Panc1 (cell line): ENCODE results near the gene ATP5ME. TPM values are rescaled to one million over a fixed set of nuclear protein-coding genes. Genes with fewer than 3 reads are reported as not detected.

Experiments used
- ATAC-seq: fragments of 200-7000 bp; cut with Tn5 transposase; 2 replicates; pipeline ENCODE4 v1.9.1; 2020; ENCODE audit warnings: mild to moderate bottlenecking, moderate library complexity
- BruUV-seq: library from RNA; stranded (reverse); fragments of 400-500 nt; replicated peaks from 2 replicates; lab custom pipeline; 2021; lab: Mats Ljungman, UMichigan
- CTCF ChIA-PET: fragments of 300-600 bp; sonication (Branson Sonifier 250); formaldehyde crosslinking; loops from one replicate; lab custom pipeline; 2022; ENCODE audit warnings: antibody characterized with exemption; lab: Charles Lee
- POLR2A ChIA-PET: fragments of 300-600 bp; sonication (Branson Sonifier 250); formaldehyde crosslinking; loops from one replicate; lab custom pipeline; 2022; ENCODE audit warnings: antibody characterized with exemption; lab: Charles Lee
- DNase-seq: peaks from one replicate; pipeline ENCODE4 v3.0.0-alpha.2; 2010; ENCODE audit warnings: low read depth, low spot score
- H3K27ac ChIP-seq: 2 replicates; pipeline ENCODE4 v1.5.1; 2011; ENCODE audit warnings: mild to moderate bottlenecking, low read length, inconsistent platforms
- H3K27me3 ChIP-seq: fragments of 200-500 bp; sonication (Bioruptor generic); 2 replicates; pipeline ENCODE4 v1.6.0; 2014; ENCODE audit warnings: low read length, inconsistent platforms; ENCODE audit not compliant: control insufficient read depth, insufficient read depth
- H3K36me3 ChIP-seq: fragments of 200-500 bp; sonication (Bioruptor generic); 2 replicates; pipeline ENCODE4 v1.5.1; 2014; ENCODE audit warnings: inconsistent platforms, mild to moderate bottlenecking, low read length, moderate library complexity; ENCODE audit not compliant: control insufficient read depth, insufficient read depth
- H3K4me1 ChIP-seq: 2 replicates; pipeline ENCODE4 v1.5.1; 2011; ENCODE audit warnings: inconsistent platforms, mild to moderate bottlenecking, low read length, moderate library complexity; ENCODE audit not compliant: control insufficient read depth, insufficient read depth
- H3K4me3 ChIP-seq, 2 experiments: 2 replicates each; pipeline ENCODE4 v1.5.1; 2011 to 2012; ENCODE audit warnings: low read depth in 2 of 2, low read length in 2 of 2, mild to moderate bottlenecking in 2 of 2, inconsistent platforms in 1 of 2, moderate library complexity in 1 of 2
- H3K9me3 ChIP-seq: fragments of 200-500 bp; sonication (Bioruptor generic); 2 replicates; pipeline ENCODE4 v1.5.1; 2014; ENCODE audit warnings: low read depth, mild to moderate bottlenecking, inconsistent platforms, low read length, moderate library complexity; ENCODE audit not compliant: control insufficient read depth, insufficient read depth
- POLR2AphosphoS5 ChIP-seq: IDR thresholded peaks from 2 replicates; pipeline ENCODE4 v1.6.1; 2012; ENCODE audit warnings: mild to moderate bottlenecking, low read depth, low read length, moderate library complexity
- SIN3A ChIP-seq: IDR thresholded peaks from 2 replicates; pipeline ENCODE4 v1.6.1; 2012; ENCODE audit warnings: low read depth, mild to moderate bottlenecking, low read length, moderate library complexity, borderline replicate concordance; ENCODE audit not compliant: insufficient read depth
- TCF7L2 ChIP-seq: IDR thresholded peaks from 2 replicates; pipeline ENCODE4 v1.6.1; 2011; ENCODE audit warnings: mild to moderate bottlenecking, low read depth, low read length, inconsistent platforms
- in situ Hi-C: cut with HindIII; loops from 2 replicates; pipeline ENCODE4 v1.10.0; 2016; ENCODE audit warnings: low sequenced_read_pairs, low pct_unique_long_range_greater_than_20kb
- intact Hi-C: fragments of 100-400 bp; cut with micrococcal nuclease; formaldehyde crosslinking; loops from one replicate; pipeline ENCODE4 v1.10.0; 2022; ENCODE audit not compliant: unreplicated experiment
- total RNA-seq: library from RNA; stranded (reverse); gene quantifications from one replicate; pipeline ENCODE4 v1.2.1, GENCODE V29; 2021; ENCODE audit not compliant: unreplicated experiment
- TF ChIP-seq, protein P1 (sequence below): fragments of 450-650 bp; IDR thresholded peaks from 2 replicates; pipeline ENCODE4 v1.5.1; 2017; ENCODE audit warnings: mild to moderate bottlenecking
- TF ChIP-seq, protein P2 (sequence below), 2 experiments: IDR thresholded peaks; 2 replicates each; pipeline ENCODE4 v1.6.1; 2011 to 2012; ENCODE audit warnings: low read depth in 2 of 2, control low read depth in 1 of 2, low read length in 1 of 2, mild to moderate bottlenecking in 1 of 2, moderate library complexity in 1 of 2; ENCODE audit not compliant: insufficient read depth in 1 of 2

ATP5ME gene
- total RNA-seq, 1 experiment from 2014 or later: 257 TPM

DNA sequence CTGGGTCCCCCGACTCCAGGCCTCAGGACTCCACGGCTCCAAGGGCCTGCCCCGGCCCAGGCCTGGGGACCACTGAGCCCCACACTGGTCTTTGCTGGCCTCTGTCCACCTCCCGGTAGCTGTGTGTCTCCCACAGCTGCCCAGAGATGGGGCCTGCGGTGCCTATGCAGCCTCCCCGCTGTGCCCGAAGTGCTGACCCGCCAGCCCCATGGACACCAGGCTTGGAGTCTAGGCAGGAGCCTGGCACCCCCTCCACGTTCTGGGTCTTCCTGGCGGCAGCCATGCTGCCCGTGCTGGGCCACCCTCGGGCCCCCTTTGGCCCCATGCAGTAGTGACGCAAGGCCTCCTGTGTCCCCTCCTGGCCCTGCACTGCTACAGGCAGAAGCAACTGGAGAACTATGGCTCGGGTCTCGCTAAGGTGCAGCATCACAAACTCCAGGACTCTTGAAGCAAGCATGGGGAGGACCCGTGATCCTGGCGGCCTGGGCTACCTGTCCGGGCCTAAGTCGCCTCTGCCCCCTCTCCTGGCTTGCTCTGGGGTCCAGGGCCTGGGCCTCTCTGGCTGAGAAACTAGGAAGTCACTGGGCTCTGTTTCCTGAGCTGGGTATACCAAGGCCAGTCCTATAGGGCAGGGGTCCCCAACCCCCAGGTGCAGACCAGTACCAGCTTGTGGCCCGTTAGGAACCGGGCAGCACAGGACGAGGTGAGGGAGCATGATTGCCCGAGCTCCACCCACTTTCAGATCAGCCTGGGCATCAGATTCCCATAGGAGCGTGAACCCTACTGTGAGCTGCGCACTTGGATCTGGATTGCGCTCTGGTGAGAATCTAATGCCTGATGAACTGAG is 1.2 kb upstream of the ATP5ME start:
- TF ChIP-seq SIN3A (no peak), POLR2AphosphoS5 (no peak), TCF7L2 (no peak)
- TF ChIP-seq, protein P1, sequence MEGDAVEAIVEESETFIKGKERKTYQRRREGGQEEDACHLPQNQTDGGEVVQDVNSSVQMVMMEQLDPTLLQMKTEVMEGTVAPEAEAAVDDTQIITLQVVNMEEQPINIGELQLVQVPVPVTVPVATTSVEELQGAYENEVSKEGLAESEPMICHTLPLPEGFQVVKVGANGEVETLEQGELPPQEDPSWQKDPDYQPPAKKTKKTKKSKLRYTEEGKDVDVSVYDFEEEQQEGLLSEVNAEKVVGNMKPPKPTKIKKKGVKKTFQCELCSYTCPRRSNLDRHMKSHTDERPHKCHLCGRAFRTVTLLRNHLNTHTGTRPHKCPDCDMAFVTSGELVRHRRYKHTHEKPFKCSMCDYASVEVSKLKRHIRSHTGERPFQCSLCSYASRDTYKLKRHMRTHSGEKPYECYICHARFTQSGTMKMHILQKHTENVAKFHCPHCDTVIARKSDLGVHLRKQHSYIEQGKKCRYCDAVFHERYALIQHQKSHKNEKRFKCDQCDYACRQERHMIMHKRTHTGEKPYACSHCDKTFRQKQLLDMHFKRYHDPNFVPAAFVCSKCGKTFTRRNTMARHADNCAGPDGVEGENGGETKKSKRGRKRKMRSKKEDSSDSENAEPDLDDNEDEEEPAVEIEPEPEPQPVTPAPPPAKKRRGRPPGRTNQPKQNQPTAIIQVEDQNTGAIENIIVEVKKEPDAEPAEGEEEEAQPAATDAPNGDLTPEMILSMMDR: no peak
- TF ChIP-seq, protein P2, sequence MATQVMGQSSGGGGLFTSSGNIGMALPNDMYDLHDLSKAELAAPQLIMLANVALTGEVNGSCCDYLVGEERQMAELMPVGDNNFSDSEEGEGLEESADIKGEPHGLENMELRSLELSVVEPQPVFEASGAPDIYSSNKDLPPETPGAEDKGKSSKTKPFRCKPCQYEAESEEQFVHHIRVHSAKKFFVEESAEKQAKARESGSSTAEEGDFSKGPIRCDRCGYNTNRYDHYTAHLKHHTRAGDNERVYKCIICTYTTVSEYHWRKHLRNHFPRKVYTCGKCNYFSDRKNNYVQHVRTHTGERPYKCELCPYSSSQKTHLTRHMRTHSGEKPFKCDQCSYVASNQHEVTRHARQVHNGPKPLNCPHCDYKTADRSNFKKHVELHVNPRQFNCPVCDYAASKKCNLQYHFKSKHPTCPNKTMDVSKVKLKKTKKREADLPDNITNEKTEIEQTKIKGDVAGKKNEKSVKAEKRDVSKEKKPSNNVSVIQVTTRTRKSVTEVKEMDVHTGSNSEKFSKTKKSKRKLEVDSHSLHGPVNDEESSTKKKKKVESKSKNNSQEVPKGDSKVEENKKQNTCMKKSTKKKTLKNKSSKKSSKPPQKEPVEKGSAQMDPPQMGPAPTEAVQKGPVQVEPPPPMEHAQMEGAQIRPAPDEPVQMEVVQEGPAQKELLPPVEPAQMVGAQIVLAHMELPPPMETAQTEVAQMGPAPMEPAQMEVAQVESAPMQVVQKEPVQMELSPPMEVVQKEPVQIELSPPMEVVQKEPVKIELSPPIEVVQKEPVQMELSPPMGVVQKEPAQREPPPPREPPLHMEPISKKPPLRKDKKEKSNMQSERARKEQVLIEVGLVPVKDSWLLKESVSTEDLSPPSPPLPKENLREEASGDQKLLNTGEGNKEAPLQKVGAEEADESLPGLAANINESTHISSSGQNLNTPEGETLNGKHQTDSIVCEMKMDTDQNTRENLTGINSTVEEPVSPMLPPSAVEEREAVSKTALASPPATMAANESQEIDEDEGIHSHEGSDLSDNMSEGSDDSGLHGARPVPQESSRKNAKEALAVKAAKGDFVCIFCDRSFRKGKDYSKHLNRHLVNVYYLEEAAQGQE (IDR thresholded peaks at IDR 0.05; ENCODE audit: insufficient read depth in 1 of 2, low read depth in 2 of 2, low read length in 1 of 2): no peak
- Histone ChIP-seq H3K36me3 (peaks cover 10% of the 10 kb centered on the region), H3K27ac (peak overlapping the region; percentile 80), H3K4me3 (peak overlapping the region; percentile 80 to 84), H3K27me3 (no peaks in the 10 kb centered on the region), H3K4me1 (peaks cover 8% of the 10 kb centered on the region), H3K9me3 (no peaks in the 10 kb centered on the region)
- DNase-seq (no peak), ATAC-seq (peak; percentile 17)
- CTCF ChIA-PET: interaction anchor here (0.6 kb wide), 1 partner anchor 1345 kb away, joined by 5 read pairs; no protein-coding TSS in a partner anchor
- POLR2A ChIA-PET: no interaction called here
- no TSS peak for BruUV-seq
- in situ Hi-C loops (no loop called here), intact Hi-C loops (no loop called here)

DNA sequence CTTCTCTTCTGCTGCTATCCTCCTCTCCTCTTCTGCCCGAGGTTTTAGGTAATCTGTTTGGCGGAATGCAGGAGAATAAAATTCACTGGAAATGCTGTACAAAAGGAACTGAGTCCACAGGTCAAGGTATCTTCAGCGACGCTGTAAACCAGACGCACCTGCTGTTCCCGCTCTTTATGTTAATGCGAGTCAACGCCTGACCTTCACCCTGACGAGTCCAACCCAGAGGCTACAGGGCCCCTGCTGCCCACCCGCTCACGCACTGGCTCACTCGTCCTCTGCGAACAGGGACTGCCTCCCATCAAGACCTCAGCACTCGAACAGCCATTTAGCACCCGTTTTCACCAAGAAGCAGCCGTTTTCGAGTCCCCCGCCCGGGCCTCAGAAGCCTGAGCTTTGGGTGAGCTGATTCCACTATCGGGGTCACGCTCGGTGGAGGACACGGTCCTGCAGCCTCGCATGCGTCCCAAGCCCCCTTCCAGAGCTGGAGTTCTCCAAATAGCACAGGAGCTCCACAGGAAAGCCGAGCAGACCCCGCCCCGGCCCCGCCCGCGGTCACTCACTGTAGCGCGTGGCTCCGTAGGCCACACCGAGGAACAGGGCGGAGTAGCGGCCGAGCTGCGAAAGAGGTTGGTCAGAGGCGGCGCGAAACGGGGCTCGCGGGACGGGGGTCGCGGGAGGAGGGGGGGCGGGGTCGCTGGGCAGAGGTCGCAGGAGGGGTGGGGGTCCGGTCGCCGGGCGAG is 556 bp downstream of the ATP5ME start:
- H3K27me3 ChIP-seq: no peaks in the 10 kb centered on the region
- BruUV-seq: no TSS peak
- TF ChIP-seq, protein P2 (IDR thresholded peaks at IDR 0.05; ENCODE audit: insufficient read depth in 1 of 2, low read depth in 2 of 2, low read length in 1 of 2): no peak
- TF ChIP-seq TCF7L2 (no peak), SIN3A (no peak), POLR2AphosphoS5 (no peak)
- TF ChIP-seq, protein P1: no peak
- no peaks in the 10 kb centered on the region for H3K9me3 ChIP-seq
- POLR2A ChIA-PET: interaction anchor here (0.6 kb wide), 1 partner anchor 52 kb away, joined by 3 read pairs; no protein-coding TSS in a partner anchor
- intact Hi-C loops (no loop called here), in situ Hi-C loops (no loop called here)
- H3K27ac ChIP-seq: peak overlapping the region; percentile 87
- ATAC-seq (peak; percentile 45), DNase-seq (no peak)
- peaks cover 8% of the 10 kb centered on the region for H3K4me1 ChIP-seq
- H3K4me3 ChIP-seq: peak overlapping the region; percentile 80 to 84
- peaks cover 10% of the 10 kb centered on the region for H3K36me3 ChIP-seq
- CTCF ChIA-PET: interaction anchor here (0.9 kb wide), 1 partner anchor 8 kb away, joined by 5 read pairs; no protein-coding TSS in a partner anchor
